GM18951 (cell line): ENCODE data around the gene KMT2C.

Experiments used
- POLR2A ChIP-seq: IDR thresholded peaks from 4 replicates; pipeline ENCODE4 v1.6.1; 2011; ENCODE audit warnings: mild to moderate bottlenecking; ENCODE audit not compliant: insufficient read length, insufficient read depth; ENCODE audit errors: extremely low read depth
- in situ Hi-C: fragments of 300-500 bp; cut with MboI; formaldehyde crosslinking; loops from one replicate; pipeline ENCODE4 v1.12.0; 2022; ENCODE audit warnings: low sequenced_read_pairs, mixed read lengths, inconsistent platforms; ENCODE audit not compliant: unreplicated experiment

KMT2C gene

GRCh38 chr7:152137476-152138025 is 298.3 kb downstream of the KMT2C start:
- in situ Hi-C loops = no loop called here
- no peak for TF ChIP-seq POLR2A

GRCh38 chr7:152136686-152137085 is 299.1 kb downstream of the KMT2C start:
- no peak for TF ChIP-seq POLR2A
- in situ Hi-C loops = no loop called here

GRCh38 chr7:152133804-152134203 is 302.0 kb downstream of the KMT2C start:
- in situ Hi-C loops = no loop called here
- TF ChIP-seq POLR2A = no peak

GRCh38 chr7:152132812-152133211 is 303.0 kb downstream of the KMT2C start:
- in situ Hi-C loops = no loop called here
- TF ChIP-seq POLR2A = no peak

GRCh38 chr7:152131981-152132494 is 303.8 kb downstream of the KMT2C start:
- no peak for TF ChIP-seq POLR2A
- in situ Hi-C loops = no loop called here

GRCh38 chr7:152130658-152131590 is 304.9 kb downstream of the KMT2C start:
- in situ Hi-C loops = no loop called here
- no peak for TF ChIP-seq POLR2A

- TF ChIP-seq POLR2A = no peak
- in situ Hi-C loops = no loop called here
These were observed 306.1 kb downstream of the KMT2C start for GRCh38 chr7:152129682-152130081.

GRCh38 chr7:152128741-152129461 is 306.9 kb downstream of the KMT2C start:
- in situ Hi-C loops = no loop called here
- TF ChIP-seq POLR2A = no peak

GRCh38 chr7:152128252-152128651 is 307.6 kb downstream of the KMT2C start:
- in situ Hi-C loops = no loop called here
- no peak for TF ChIP-seq POLR2A

GRCh38 chr7:152127229-152127628 is 308.6 kb downstream of the KMT2C start:
- in situ Hi-C loops = no loop called here

GRCh38 chr7:152126741-152127140 is 309.1 kb downstream of the KMT2C start:
- no peak for TF ChIP-seq POLR2A
- in situ Hi-C loops = no loop called here

More at GRCh38 chr7:152127229-152127628, 308.6 kb downstream of the KMT2C start:
- no peak for TF ChIP-seq POLR2A

- no peak for TF ChIP-seq POLR2A
- in situ Hi-C loops = no loop called here
These were observed 313.3 kb downstream of the KMT2C start for GRCh38 chr7:152122540-152122939.

GRCh38 chr7:152121432-152121831 is 314.4 kb downstream of the KMT2C start:
- in situ Hi-C loops = no loop called here
- no peak for TF ChIP-seq POLR2A
